HEK293T (cell line): ENCODE results near the gene LAMC2.

Source experiments
- ARNT ChIP-seq: fragments of 450-650 bp; IDR thresholded peaks from 2 replicates; pipeline ENCODE4 v1.6.1; 2017; ENCODE audit warnings: mild to moderate bottlenecking
- BHLHE40 ChIP-seq: fragments of 450-650 bp; IDR thresholded peaks from 2 replicates; pipeline ENCODE4 v1.6.1; 2016; ENCODE audit warnings: mild to moderate bottlenecking, moderate library complexity, borderline replicate concordance
- FOXK2 ChIP-seq: fragments of 450-650 bp; IDR thresholded peaks from 2 replicates; pipeline ENCODE4 v1.6.1; 2016; ENCODE audit warnings: mild to moderate bottlenecking
- FOXM1 ChIP-seq: fragments of 450-650 bp; IDR thresholded peaks from 2 replicates; pipeline ENCODE4 v1.6.1; 2017; ENCODE audit warnings: mild to moderate bottlenecking, borderline replicate concordance
- HDGF ChIP-seq: fragments of 450-650 bp; IDR thresholded peaks from 2 replicates; pipeline ENCODE4 v1.6.1; 2017; ENCODE audit warnings: antibody characterized with exemption, borderline replicate concordance
- LEF1 ChIP-seq: fragments of 450-650 bp; IDR thresholded peaks from 2 replicates; pipeline ENCODE4 v1.6.1; 2017; ENCODE audit warnings: mild to moderate bottlenecking, borderline replicate concordance
- SP1 ChIP-seq: fragments of 450-650 bp; IDR thresholded peaks from 2 replicates; pipeline ENCODE4 v1.6.1; 2017
- SUZ12 ChIP-seq: fragments of 450-650 bp; IDR thresholded peaks from 2 replicates; pipeline ENCODE4 v1.6.1; 2016; ENCODE audit warnings: mild to moderate bottlenecking
- TARDBP ChIP-seq: fragments of 450-650 bp; IDR thresholded peaks from 2 replicates; pipeline ENCODE4 v1.6.1; 2016
- ZNF384 ChIP-seq: fragments of 450-650 bp; IDR thresholded peaks from 2 replicates; pipeline ENCODE4 v1.6.1; 2016

GRCh38 chr1:183246436-183246835 lies 60.4 kb downstream of the LAMC2 start:
- TF ChIP-seq HDGF (no peak), FOXM1 (no peak), TARDBP (no peak), ARNT (no peak), SUZ12 (no peak), SP1 (no peak), ZNF384 (no peak), FOXK2 (no peak), LEF1 (no peak), BHLHE40 (no peak)
